ENCODE results near the gene DENND4B. TPM values are rescaled to one million over a fixed set of nuclear protein-coding genes. Genes with fewer than 3 reads are reported as not detected.
A peak's percentile ranks its signal among the peaks of the same experiment; 100 is the strongest.

The DENND4B gene
- total and polyA plus RNA-seq, 9 of the 15 experiments (the other 6 are each of a cell fraction or from before 2014, with no cell fraction given): 9.5 to 80.5 (median 23.1) TPM

GRCh38 chr1:153963850-153964331 lies 17.4 kb upstream of the DENND4B start (continued):
- no peak for TF ChIP-seq ZNF146 (CRISPR knock-in tag; IDR thresholded peaks at IDR 0.05; ENCODE audit: unreplicated experiment)
- TF ChIP-seq, protein P1, sequence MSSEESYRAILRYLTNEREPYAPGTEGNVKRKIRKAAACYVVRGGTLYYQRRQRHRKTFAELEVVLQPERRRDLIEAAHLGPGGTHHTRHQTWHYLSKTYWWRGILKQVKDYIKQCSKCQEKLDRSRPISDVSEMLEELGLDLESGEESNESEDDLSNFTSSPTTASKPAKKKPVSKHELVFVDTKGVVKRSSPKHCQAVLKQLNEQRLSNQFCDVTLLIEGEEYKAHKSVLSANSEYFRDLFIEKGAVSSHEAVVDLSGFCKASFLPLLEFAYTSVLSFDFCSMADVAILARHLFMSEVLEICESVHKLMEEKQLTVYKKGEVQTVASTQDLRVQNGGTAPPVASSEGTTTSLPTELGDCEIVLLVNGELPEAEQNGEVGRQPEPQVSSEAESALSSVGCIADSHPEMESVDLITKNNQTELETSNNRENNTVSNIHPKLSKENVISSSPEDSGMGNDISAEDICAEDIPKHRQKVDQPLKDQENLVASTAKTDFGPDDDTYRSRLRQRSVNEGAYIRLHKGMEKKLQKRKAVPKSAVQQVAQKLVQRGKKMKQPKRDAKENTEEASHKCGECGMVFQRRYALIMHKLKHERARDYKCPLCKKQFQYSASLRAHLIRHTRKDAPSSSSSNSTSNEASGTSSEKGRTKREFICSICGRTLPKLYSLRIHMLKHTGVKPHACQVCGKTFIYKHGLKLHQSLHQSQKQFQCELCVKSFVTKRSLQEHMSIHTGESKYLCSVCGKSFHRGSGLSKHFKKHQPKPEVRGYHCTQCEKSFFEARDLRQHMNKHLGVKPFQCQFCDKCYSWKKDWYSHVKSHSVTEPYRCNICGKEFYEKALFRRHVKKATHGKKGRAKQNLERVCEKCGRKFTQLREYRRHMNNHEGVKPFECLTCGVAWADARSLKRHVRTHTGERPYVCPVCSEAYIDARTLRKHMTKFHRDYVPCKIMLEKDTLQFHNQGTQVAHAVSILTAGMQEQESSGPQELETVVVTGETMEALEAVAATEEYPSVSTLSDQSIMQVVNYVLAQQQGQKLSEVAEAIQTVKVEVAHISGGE (CRISPR knock-in tag; IDR thresholded peaks at IDR 0.05): peak in 1 of 3 experiments; percentile 21; a peak in 1 of 6 replicates
- TF ChIP-seq SAP30 (IDR thresholded peaks at IDR 0.05; ENCODE audit: borderline replicate concordance, insufficient read depth, low read depth, low read length, poor library complexity, severe bottlenecking): peak; percentile 56
- TF ChIP-seq SRSF1 (IDR thresholded peaks at IDR 0.05; ENCODE audit: low read depth, low read length): no peak
- TF ChIP-seq, protein P2, sequence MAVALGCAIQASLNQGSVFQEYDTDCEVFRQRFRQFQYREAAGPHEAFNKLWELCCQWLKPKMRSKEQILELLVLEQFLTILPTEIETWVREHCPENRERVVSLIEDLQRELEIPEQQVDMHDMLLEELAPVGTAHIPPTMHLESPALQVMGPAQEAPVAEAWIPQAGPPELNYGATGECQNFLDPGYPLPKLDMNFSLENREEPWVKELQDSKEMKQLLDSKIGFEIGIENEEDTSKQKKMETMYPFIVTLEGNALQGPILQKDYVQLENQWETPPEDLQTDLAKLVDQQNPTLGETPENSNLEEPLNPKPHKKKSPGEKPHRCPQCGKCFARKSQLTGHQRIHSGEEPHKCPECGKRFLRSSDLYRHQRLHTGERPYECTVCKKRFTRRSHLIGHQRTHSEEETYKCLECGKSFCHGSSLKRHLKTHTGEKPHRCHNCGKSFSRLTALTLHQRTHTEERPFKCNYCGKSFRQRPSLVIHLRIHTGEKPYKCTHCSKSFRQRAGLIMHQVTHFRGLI (CRISPR knock-in tag; IDR thresholded peaks at IDR 0.05): no peak
- TF ChIP-seq, protein P3, sequence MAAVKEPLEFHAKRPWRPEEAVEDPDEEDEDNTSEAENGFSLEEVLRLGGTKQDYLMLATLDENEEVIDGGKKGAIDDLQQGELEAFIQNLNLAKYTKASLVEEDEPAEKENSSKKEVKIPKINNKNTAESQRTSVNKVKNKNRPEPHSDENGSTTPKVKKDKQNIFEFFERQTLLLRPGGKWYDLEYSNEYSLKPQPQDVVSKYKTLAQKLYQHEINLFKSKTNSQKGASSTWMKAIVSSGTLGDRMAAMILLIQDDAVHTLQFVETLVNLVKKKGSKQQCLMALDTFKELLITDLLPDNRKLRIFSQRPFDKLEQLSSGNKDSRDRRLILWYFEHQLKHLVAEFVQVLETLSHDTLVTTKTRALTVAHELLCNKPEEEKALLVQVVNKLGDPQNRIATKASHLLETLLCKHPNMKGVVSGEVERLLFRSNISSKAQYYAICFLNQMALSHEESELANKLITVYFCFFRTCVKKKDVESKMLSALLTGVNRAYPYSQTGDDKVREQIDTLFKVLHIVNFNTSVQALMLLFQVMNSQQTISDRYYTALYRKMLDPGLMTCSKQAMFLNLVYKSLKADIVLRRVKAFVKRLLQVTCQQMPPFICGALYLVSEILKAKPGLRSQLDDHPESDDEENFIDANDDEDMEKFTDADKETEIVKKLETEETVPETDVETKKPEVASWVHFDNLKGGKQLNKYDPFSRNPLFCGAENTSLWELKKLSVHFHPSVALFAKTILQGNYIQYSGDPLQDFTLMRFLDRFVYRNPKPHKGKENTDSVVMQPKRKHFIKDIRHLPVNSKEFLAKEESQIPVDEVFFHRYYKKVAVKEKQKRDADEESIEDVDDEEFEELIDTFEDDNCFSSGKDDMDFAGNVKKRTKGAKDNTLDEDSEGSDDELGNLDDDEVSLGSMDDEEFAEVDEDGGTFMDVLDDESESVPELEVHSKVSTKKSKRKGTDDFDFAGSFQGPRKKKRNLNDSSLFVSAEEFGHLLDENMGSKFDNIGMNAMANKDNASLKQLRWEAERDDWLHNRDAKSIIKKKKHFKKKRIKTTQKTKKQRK (IDR thresholded peaks at IDR 0.05; ENCODE audit: borderline replicate concordance, low read depth, low read length): no peak
- no peak for TF ChIP-seq ZNF589 (CRISPR knock-in tag; IDR thresholded peaks at IDR 0.05; ENCODE audit: low read depth)
- no peak for TF ChIP-seq GTF2F1 (IDR thresholded peaks at IDR 0.05; ENCODE audit: low read depth, low read length)

Measured in K562 (cell line).